Measurements from ENCODE around the gene GSTA1. TPM values are rescaled to one million over a fixed set of nuclear protein-coding genes. Genes with fewer than 3 reads are reported as not detected.

The GSTA1 gene
- total RNA-seq, 1 experiment from 2014 or later: not detected

DNA sequence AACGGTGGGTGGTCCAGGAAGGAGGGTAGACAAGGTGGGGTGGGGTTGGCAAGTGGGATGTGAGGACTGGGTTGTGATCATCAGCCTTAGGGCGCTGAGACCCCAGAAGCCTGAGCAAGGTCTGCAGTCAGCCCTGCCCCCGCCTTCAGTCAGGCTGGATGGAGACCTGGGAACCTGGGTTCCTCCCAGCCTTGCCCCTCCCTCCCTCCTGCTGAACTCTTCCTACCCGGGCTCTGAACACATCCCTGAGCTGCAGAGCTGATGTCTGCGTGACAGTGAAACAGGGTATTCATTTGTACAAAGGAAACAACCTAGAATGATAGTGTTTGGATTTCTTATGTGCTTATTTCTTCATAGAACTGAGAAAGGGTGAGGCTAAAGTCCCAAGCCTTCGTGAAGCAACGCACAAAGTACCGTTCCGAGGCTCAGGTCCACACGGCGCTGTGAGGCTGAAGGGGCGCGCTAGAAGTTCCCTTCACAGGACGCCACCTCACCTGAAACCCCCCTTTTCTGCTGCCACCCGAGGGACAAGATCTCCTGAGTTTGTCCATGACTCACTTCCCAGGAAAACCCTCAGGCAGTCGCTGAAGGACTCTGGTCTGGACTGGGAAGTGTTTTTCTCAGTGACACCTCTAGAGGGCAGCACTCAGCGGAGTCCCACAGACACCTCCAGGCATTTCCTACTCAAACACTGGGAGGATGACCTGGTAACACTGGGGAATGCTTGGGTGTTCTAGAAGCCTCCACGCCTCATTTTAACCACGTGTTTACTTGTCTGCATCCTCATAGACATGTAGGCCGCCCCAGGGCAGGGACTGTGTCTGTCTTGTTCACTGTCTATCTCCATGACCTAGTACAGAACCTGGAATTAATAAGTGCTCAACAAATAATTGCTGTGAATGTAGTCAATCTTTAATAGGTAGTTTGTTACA, 35.8 kb upstream of the GSTA1 start:
- no peak overlapping the region for H2BK20ac ChIP-seq (ENCODE audit: low read depth, low read length, poor library complexity, severe bottlenecking)

More for the DNA sequence above, 35.8 kb upstream of the GSTA1 start:
- Mint-ChIP-seq H3K36me3 (ENCODE audit: insufficient read depth in 1 of 3, low read depth in 3 of 3) (peaks cover 0 to 2% (median 0%) of the 10 kb centered on the region in 3 experiments; a peak in 2 of 7 replicates), H3K9me3 (peaks cover 0 to 5% of the 10 kb centered on the region in 2 experiments; a peak in 1 of 5 replicates), H3K4me3 (no peak overlapping the region), H3K4me1 (peaks cover 4% of the 10 kb centered on the region in 2 experiments; a peak in 3 of 4 replicates), H3K27ac (no peak overlapping the region), H3K27me3 (ENCODE audit: low read depth) (peaks cover 24% of the 10 kb centered on the region)
- H2BK120ac ChIP-seq (ENCODE audit: low read depth, low read length, poor library complexity, severe bottlenecking): no peak overlapping the region
- WGBS (ENCODE audit: extremely low coverage, insufficient read length, low lambda C conversion rate): no CpG with 5 or more reads among the region's 20 CpGs
- H3K4me1 ChIP-seq (ENCODE audit: insufficient read depth, low read length): no peaks in the 10 kb centered on the region
- H3K14ac ChIP-seq (ENCODE audit: insufficient read depth, low read length): no peak overlapping the region
- no peak overlapping the region for H4K8ac ChIP-seq (replicated peaks; ENCODE audit: insufficient read length, low read depth, low read length)
- no peaks in the 10 kb centered on the region for H3K23me2 ChIP-seq (ENCODE audit: insufficient read length, low read depth, low read length, poor library complexity, severe bottlenecking)
- no peak overlapping the region for H3K4me2 ChIP-seq (ENCODE audit: insufficient read depth, insufficient read length, low read length)
- DNase-seq: peak; percentile 82
- no peaks in the 10 kb centered on the region for H3K27me3 ChIP-seq (ENCODE audit: insufficient read depth, low read length)
- TF ChIP-seq, protein P1, sequence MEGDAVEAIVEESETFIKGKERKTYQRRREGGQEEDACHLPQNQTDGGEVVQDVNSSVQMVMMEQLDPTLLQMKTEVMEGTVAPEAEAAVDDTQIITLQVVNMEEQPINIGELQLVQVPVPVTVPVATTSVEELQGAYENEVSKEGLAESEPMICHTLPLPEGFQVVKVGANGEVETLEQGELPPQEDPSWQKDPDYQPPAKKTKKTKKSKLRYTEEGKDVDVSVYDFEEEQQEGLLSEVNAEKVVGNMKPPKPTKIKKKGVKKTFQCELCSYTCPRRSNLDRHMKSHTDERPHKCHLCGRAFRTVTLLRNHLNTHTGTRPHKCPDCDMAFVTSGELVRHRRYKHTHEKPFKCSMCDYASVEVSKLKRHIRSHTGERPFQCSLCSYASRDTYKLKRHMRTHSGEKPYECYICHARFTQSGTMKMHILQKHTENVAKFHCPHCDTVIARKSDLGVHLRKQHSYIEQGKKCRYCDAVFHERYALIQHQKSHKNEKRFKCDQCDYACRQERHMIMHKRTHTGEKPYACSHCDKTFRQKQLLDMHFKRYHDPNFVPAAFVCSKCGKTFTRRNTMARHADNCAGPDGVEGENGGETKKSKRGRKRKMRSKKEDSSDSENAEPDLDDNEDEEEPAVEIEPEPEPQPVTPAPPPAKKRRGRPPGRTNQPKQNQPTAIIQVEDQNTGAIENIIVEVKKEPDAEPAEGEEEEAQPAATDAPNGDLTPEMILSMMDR (conservative IDR thresholded peaks at IDR 0.05): peak; percentile 82
- H3K79me1 ChIP-seq (ENCODE audit: insufficient read depth, low read depth, low read length, poor library complexity, severe bottlenecking): no peaks in the 10 kb centered on the region
- H2BK15ac ChIP-seq (ENCODE audit: low read depth, low read length): no peak overlapping the region
- no peak overlapping the region for H4K5ac ChIP-seq (ENCODE audit: insufficient read length, low read depth, low read length)
- H4K91ac ChIP-seq (ENCODE audit: insufficient read length, low read depth, low read length): no peak overlapping the region
- H3K18ac ChIP-seq (ENCODE audit: insufficient read length, low read depth, low read length): no peak overlapping the region
- no peak overlapping the region for H3K27ac ChIP-seq (ENCODE audit: insufficient read length, low read depth, low read length)
- no peak overlapping the region for H3T11ph ChIP-seq (ENCODE audit: low read length)
- H3K9ac ChIP-seq (ENCODE audit: extremely low read depth, insufficient read length, low read length): no peak overlapping the region
- no peaks in the 10 kb centered on the region for H3K9me3 ChIP-seq (ENCODE audit: control insufficient read depth, low read depth, low read length)
- no peak overlapping the region for H2AK5ac ChIP-seq (ENCODE audit: insufficient read length, low read length)
- no peaks in the 10 kb centered on the region for H3K79me2 ChIP-seq (ENCODE audit: insufficient read depth, low read length)
- no peaks in the 10 kb centered on the region for H4K20me1 ChIP-seq (ENCODE audit: control insufficient read depth, insufficient read depth, insufficient read length)
- no peak overlapping the region for H3K56ac ChIP-seq (ENCODE audit: insufficient read length, low read depth, low read length)
- H2BK5ac ChIP-seq (ENCODE audit: insufficient read length, low read length): no peak overlapping the region
- no peak overlapping the region for H2AFZ ChIP-seq (ENCODE audit: low read length)
- no peak overlapping the region for H3K4ac ChIP-seq (ENCODE audit: low read depth, low read length)
- H2BK12ac ChIP-seq (ENCODE audit: insufficient read length, low read depth, low read length): no peak overlapping the region
- H3K23ac ChIP-seq (ENCODE audit: insufficient read length, low read depth, low read length): no peak overlapping the region

Data from H9 (cell line).